ENCODE data around the gene SART1. TPM values are rescaled to one million over a fixed set of nuclear protein-coding genes. Genes with fewer than 3 reads are reported as not detected.
A peak's percentile ranks its signal among the peaks of the same experiment; 100 is the strongest.

SART1 gene
- total RNA-seq, 4 donors from 2014 or later, result 27.6 to 35.0 (median 33.1) TPM

DNA sequence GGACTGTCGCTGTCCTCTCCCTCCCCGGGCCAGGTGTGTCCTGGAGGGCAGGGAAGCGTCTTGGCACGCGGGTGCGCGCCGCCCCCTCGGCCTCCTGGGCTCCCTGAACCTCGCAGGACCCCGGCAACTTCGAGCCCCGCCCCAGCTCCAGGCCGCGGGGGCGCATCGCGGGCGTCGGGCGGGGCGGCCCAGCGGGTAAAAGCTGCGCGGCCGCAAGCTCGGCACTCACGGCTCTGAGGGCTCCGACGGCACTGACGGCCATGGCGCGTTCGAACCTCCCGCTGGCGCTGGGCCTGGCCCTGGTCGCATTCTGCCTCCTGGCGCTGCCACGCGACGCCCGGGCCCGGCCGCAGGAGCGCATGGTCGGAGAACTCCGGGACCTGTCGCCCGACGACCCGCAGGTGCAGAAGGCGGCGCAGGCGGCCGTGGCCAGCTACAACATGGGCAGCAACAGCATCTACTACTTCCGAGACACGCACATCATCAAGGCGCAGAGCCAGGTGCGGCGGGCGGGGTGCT lies 50.3 kb downstream of the SART1 start, which contains the start of gene CST6:
CST6 (plus strand) TSS at position 224 of the 519 bp plus-strand sequence; CDS start at position 261, 37 bp downstream.
- peaks cover 0 to 30% (median 2%) of the 10 kb centered on the region in 4 donors for H3K27me3 ChIP-seq
- H3K36me3 ChIP-seq, result peaks cover 0 to under 1% (median 0%) of the 10 kb centered on the region in 3 donors
- TF ChIP-seq, protein P1, sequence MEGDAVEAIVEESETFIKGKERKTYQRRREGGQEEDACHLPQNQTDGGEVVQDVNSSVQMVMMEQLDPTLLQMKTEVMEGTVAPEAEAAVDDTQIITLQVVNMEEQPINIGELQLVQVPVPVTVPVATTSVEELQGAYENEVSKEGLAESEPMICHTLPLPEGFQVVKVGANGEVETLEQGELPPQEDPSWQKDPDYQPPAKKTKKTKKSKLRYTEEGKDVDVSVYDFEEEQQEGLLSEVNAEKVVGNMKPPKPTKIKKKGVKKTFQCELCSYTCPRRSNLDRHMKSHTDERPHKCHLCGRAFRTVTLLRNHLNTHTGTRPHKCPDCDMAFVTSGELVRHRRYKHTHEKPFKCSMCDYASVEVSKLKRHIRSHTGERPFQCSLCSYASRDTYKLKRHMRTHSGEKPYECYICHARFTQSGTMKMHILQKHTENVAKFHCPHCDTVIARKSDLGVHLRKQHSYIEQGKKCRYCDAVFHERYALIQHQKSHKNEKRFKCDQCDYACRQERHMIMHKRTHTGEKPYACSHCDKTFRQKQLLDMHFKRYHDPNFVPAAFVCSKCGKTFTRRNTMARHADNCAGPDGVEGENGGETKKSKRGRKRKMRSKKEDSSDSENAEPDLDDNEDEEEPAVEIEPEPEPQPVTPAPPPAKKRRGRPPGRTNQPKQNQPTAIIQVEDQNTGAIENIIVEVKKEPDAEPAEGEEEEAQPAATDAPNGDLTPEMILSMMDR (IDR thresholded peaks at IDR 0.05), result no peak
- no peak for TF ChIP-seq POLR2A (IDR thresholded peaks at IDR 0.05)
- 47% methylated on average over 6 of the region's 61 CpGs; no CpG with 5 or more reads in 1 of the 2 donors for whole genome bisulfite sequencing, 2 donors
- no peak for DNase-seq
- peak within 1 kb of the TSS; percentile 51 to 84 (median 70) for H3K27ac ChIP-seq
- intact Hi-C loops (cut with DNase I), result no loop called here
- H3K4me3 ChIP-seq, result peak within 1 kb of the TSS; percentile 27 to 60 (median 37)
- peaks cover 14 to 49% (median 24%) of the 10 kb centered on the region in 3 donors for H3K4me1 ChIP-seq
- no peaks in the 10 kb centered on the region for H3K9me3 ChIP-seq

DNA sequence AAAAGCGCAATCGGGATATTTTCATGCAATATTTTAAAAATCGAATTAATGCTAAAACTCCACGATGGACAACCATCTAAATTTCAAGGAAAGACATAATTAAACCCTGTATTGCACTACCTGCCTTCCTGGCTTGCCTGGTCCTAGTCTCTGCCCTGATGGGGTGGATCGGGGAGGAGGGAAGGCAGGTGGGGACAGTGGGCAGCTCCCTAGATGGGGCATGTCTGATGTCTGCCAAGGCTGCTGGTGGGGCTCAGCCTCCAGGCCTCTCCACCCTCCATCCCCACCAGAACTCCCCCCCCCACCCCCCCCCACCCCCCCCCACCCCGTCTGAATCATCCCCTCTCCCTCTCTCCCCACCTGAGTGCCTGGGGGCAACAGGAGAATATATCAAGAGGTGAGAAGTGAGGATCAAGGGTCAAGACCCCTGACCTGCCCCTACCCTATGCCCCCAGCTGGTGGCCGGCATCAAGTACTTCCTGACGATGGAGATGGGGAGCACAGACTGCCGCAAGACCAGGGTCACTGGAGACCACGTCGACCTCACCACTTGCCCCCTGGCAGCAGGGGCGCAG lies 50.9 kb downstream of the SART1 start:
- no peak for DNase-seq
- TF ChIP-seq, protein P1 (IDR thresholded peaks at IDR 0.05), result no peak
- no peak for TF ChIP-seq POLR2A (IDR thresholded peaks at IDR 0.05)
- Histone ChIP-seq H3K36me3 (no peaks in the 10 kb centered on the region), H3K27ac (peak overlapping the region in 3 of 4 donors; percentile 65 to 84 (median 76)), H3K9me3 (no peaks in the 10 kb centered on the region), H3K4me3 (peak overlapping the region; percentile 27 to 60 (median 37)), H3K27me3 (peaks cover 0 to 30% (median 2%) of the 10 kb centered on the region in 4 donors), H3K4me1 (peaks cover 14 to 43% (median 18%) of the 10 kb centered on the region in 3 donors)
- intact Hi-C loops (cut with DNase I), result no loop called here
- WGBS, 2 donors, result 44 to 68% methylated on average over 6 to 8 of the region's 12 CpGs

DNA sequence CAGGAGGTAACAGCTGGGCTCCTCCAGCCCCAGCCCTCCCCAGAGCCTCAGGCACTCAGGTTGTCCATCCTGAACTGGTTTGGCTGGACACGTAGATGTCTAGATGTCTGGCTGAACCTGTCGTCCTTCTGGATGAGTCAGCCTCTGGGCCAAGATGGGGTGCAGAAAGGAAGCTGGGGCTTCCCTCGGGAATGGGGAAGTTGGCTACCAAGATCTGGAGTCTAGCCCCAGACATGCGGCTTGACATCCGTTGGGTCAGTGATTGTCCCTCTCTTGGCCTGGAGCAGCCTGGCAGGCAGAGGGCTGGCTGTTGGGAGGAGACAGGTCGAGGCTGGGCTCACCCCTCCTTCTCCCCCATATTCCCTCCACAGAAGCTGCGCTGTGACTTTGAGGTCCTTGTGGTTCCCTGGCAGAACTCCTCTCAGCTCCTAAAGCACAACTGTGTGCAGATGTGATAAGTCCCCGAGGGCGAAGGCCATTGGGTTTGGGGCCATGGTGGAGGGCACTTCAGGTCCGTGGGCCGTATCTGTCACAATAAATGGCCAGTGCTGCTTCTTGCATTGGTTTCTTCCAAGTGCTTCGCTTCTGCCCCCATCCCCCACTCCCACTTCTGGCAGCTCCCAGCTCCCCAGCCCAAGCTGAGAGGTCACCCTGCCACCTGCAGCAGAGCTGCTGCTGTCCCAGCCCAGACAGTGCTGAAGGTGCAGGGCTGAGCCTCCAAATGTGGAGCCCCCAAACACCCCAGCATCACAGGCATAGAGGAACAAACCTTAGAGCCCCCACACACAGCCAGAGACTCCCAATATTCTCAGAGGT lies 51.6 kb downstream of the SART1 start:
- no peak for DNase-seq
- peak overlapping the region in 2 of 4 donors; percentile 12 to 38 for H3K4me3 ChIP-seq

DNA sequence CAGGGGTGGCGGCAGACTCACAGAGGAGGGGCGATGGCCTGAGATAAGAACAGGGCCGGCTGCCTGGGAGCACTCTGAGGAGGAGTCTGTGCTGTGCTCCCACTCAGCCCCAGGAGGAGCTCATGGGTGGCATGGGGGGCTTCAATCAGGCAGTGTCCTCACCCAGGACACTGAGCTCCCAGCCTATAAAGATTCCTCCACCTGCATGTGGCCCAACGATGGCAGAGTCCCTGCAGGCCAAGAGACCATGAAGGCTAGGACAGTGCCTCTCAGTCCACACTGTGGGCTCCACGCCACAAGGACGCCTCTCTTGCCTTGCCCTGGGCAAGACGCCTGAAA lies 52.2 kb downstream of the SART1 start:
- WGBS, 2 donors, result 64% methylated on average over 3 of the region's 7 CpGs; no CpG with 5 or more reads in 1 of the 2 donors
- TF ChIP-seq, protein P1 (IDR thresholded peaks at IDR 0.05), result no peak
- no peak for TF ChIP-seq POLR2A (IDR thresholded peaks at IDR 0.05)
- Histone ChIP-seq H3K27ac (no peak overlapping the region), H3K4me3 (no peak overlapping the region), H3K9me3 (no peaks in the 10 kb centered on the region), H3K27me3 (peaks cover 0 to 30% (median 2%) of the 10 kb centered on the region in 4 donors), H3K36me3 (no peaks in the 10 kb centered on the region), H3K4me1 (peaks cover 14 to 30% (median 15%) of the 10 kb centered on the region in 3 donors)
- DNase-seq, result no peak
- intact Hi-C loops (cut with DNase I), result no loop called here

More for the DNA sequence above, 51.6 kb downstream of the SART1 start:
- Histone ChIP-seq H3K36me3 (no peaks in the 10 kb centered on the region), H3K27ac (peak overlapping the region; percentile 9 to 84 (median 64)), H3K9me3 (no peaks in the 10 kb centered on the region), H3K4me1 (peaks cover 14 to 36% (median 15%) of the 10 kb centered on the region in 3 donors), H3K27me3 (peaks cover 0 to 30% (median 2%) of the 10 kb centered on the region in 4 donors)
- intact Hi-C loops (cut with DNase I), result no loop called here
- no peak for TF ChIP-seq POLR2A (IDR thresholded peaks at IDR 0.05)
- TF ChIP-seq, protein P1 (IDR thresholded peaks at IDR 0.05), result no peak
- WGBS, 2 donors, result 45 to 81% methylated on average over 5 to 7 of the region's 12 CpGs

Measured in esophagus squamous epithelium (tissue), 5 donors.